Placental epithelial cell (primary cell): ENCODE data around the gene GPR151. TPM values are rescaled to one million over a fixed set of nuclear protein-coding genes. Genes with fewer than 3 reads are reported as not detected.

Experiments used
- small RNA-seq: library from RNA; depleted of rRNA; stranded (forward); fragments of <200 nt; gene quantifications from one replicate; pipeline ENCODE3, GENCODE V24; 2012
- total RNA-seq: library from RNA; depleted of rRNA; stranded (reverse); fragments of >200 nt; gene quantifications from 2 replicates; pipeline ENCODE4 v1.2.3, GENCODE V29; 2012

GPR151 gene
- total RNA-seq, result not detected in 2 replicates

DNA sequence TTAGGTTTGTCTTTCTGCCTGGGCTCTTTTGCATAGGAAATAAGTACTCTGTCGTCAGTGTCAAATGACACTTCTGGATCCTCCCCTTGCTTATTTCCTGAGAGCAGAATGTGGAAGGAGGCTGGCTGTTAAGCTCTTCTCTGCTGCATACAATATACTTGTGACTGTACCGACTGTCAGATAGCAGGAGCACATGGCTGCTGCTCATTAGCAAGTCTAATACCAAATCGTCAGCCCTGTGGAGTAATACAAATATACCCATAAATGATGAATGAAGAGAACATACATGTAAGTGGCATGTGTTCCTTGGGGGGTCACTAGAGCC lies at the start of gene GPR151:
Gene GPR151 (minus strand): TSS at position 40 of the 325 bp plus-strand sequence. CDS start 77 bp downstream, outside the sequence.

Small RNAs within 50 kb of the gene (small RNA-seq; reads per million reads assigned to genes)
- gene RF02271, result not detected

Other genes with a start within 250 kb of the GPR151 start
- gene POU4F3, start 177.4 kb downstream of the GPR151 start, total RNA-seq, result 0.22 TPM in 1 of 2 replicates, not detected in the other
- gene TCERG1, start 68.9 kb downstream of the GPR151 start, total RNA-seq, result 36.9 and 50.8 TPM in 2 replicates